Esophagus muscularis mucosa (tissue), 3 donors: ENCODE results near the gene CFAP221.

Experiments used
- EP300 ChIP-seq: sonication (generic); formaldehyde crosslinking; IDR thresholded peaks from one replicate; pipeline ENCODE4 v1.6.1; 2017; ENCODE audit warnings: antibody characterized with exemption
- POLR2AphosphoS5 ChIP-seq, 2 donors: sonication (generic); formaldehyde crosslinking; IDR thresholded peaks; one replicate each; pipeline ENCODE4 v1.6.1; 2017; ENCODE audit warnings: antibody characterized with exemption in 2 of 2

DNA sequence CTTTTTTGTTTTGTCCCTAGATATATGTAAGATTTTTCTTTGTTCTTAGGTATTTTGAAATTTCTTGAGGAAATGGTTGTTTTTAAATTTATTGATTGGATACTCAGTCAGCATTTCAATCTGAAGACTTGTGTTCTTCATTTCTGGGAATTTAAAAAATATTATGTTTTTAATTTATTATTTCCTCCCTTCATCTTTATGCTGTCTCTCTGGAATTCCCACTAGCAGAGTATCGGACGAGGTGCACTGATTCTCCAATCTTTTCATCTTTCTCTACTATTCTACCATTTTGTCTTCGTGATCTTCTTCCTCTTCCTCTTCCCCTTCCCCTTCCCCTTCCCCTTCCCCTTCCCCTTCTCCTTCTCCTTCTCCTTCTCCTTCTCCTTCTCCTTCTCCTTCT is 32.3 kb upstream of the CFAP221 start:
- no peak for TF ChIP-seq EP300
- TF ChIP-seq POLR2AphosphoS5 (IDR thresholded peaks at IDR 0.05), result no peak
